A673 (cell line): ENCODE data around the gene PARP11.

Experiments
- EZH2 ChIP-seq: fragments of 200-600 bp; sonication (generic); IDR thresholded peaks from 2 replicates; pipeline ENCODE4 v1.6.1; 2017; ENCODE audit warnings: borderline replicate concordance, low read depth, mild to moderate bottlenecking, mixed read lengths, antibody characterized with exemption, low read length; ENCODE audit not compliant: poor library complexity, severe bottlenecking
- TF ChIP-seq, protein P1 (sequence below): fragments of 300-800, 200-600 bp; sonication (generic); conservative IDR thresholded peaks from 2 replicates; pipeline ENCODE4 v1.5.1; 2017; ENCODE audit warnings: low read depth, mild to moderate bottlenecking, antibody characterized with exemption, low read length, moderate library complexity, mixed read lengths

DNA sequence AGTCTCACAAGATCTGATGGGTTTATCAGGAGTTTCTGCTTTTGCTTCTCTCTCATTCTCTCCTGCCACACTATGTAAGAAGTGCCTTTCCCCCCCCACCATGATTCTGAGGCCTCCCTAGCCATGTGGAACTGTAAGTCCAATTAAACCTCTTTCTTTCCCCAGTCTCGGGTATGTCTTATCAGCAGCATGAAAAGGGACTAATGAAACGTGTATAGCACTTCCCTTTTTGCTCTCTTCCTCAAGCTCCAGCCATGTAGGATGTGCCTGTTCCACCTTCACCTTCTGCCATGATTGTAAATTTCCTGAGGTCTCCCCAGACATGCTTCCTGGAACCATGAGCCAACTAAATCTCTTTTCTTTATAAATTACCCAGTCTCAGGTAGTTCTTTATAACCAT, 113.3 kb downstream of the PARP11 start:
- TF ChIP-seq, protein P1, sequence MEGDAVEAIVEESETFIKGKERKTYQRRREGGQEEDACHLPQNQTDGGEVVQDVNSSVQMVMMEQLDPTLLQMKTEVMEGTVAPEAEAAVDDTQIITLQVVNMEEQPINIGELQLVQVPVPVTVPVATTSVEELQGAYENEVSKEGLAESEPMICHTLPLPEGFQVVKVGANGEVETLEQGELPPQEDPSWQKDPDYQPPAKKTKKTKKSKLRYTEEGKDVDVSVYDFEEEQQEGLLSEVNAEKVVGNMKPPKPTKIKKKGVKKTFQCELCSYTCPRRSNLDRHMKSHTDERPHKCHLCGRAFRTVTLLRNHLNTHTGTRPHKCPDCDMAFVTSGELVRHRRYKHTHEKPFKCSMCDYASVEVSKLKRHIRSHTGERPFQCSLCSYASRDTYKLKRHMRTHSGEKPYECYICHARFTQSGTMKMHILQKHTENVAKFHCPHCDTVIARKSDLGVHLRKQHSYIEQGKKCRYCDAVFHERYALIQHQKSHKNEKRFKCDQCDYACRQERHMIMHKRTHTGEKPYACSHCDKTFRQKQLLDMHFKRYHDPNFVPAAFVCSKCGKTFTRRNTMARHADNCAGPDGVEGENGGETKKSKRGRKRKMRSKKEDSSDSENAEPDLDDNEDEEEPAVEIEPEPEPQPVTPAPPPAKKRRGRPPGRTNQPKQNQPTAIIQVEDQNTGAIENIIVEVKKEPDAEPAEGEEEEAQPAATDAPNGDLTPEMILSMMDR, result no peak
- TF ChIP-seq EZH2, result no peak
